ENCODE results near the gene IGFL2. TPM values are rescaled to one million over a fixed set of nuclear protein-coding genes. Genes with fewer than 3 reads are reported as not detected.
A peak's percentile ranks its signal among the peaks of the same experiment; 100 is the strongest.

IGFL2 gene
- total RNA-seq, 1 experiment from 2014 or later, result not detected

DNA sequence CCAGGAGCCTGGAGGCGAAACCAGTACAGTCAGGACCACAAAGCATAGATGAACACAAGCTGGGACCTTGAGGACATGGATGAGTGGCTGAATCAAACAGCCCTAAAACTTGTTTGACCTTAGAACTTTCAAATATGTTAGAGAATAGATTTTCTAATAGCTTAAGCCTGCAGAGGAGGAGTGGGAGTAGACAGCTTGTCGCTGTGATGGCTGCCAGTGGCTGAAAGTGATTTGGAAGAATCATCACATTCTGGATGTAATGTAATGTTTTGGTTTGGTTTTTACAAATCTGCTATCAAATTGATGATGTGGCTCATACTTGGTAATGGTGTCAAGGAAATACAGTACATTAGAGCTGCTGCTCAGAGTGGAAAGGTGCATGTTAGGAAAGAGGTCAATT is 35.5 kb upstream of the IGFL2 start:
- no peaks in the 10 kb centered on the region for H4K20me1 ChIP-seq (ENCODE audit: insufficient read depth)
- no peaks in the 10 kb centered on the region for H3K36me3 ChIP-seq (ENCODE audit: low read depth)
- no peak for TF ChIP-seq EZH2 (IDR thresholded peaks at IDR 0.05; ENCODE audit: low read depth)
- TF ChIP-seq CTCF (conservative IDR thresholded peaks at IDR 0.05), result no peak
- no peak for DNase-seq
- peaks cover 32% of the 10 kb centered on the region for H3K4me1 ChIP-seq (replicated peaks; ENCODE audit: insufficient read depth)
- no peaks in the 10 kb centered on the region for H3K9me2 ChIP-seq (ENCODE audit: insufficient read depth)
- no peaks in the 10 kb centered on the region for H3K27me3 ChIP-seq (ENCODE audit: insufficient read depth, low read depth)
- no TSS peak for BruUV-seq (replicated peaks)
- intact Hi-C loops (cut with micrococcal nuclease; ENCODE audit: unreplicated experiment), result no loop called here
- H2AFZ ChIP-seq, result no peak overlapping the region
- ChIA-PET POLR2A (ENCODE audit: unreplicated experiment) (no interaction called here), CTCF (no interaction called here)
- H3K79me2 ChIP-seq (ENCODE audit: low read depth), result no peaks in the 10 kb centered on the region
- H3K4me3 ChIP-seq, result no peak overlapping the region
- H3K4me2 ChIP-seq, result no peak overlapping the region
- no peak overlapping the region for H3K27ac ChIP-seq
- peaks cover 16% of the 10 kb centered on the region; the same call in 1 of the 2 replicates for H3F3A ChIP-seq (ENCODE audit: insufficient read depth, low read depth)
- H3K9me3 ChIP-seq (ENCODE audit: insufficient read depth, low read depth), result no peaks in the 10 kb centered on the region

GRCh38 chr19:46113726-46114125 is 34.3 kb upstream of the IGFL2 start:
- no peak for TF ChIP-seq CTCF (conservative IDR thresholded peaks at IDR 0.05)
- POLR2A ChIA-PET (ENCODE audit: unreplicated experiment), result no interaction called here

GRCh38 chr19:46115396-46116106 is 32.5 kb upstream of the IGFL2 start:
- Histone ChIP-seq H2AFZ (peak overlapping the region; percentile 14; the same call in 1 of the 2 replicates), H3K4me1 (replicated peaks; ENCODE audit: insufficient read depth) (peaks cover 46% of the 10 kb centered on the region), H3K27me3 (ENCODE audit: insufficient read depth, low read depth) (no peaks in the 10 kb centered on the region), H3K4me2 (peak overlapping the region; percentile 44), H3K36me3 (ENCODE audit: low read depth) (no peaks in the 10 kb centered on the region), H3F3A (ENCODE audit: insufficient read depth, low read depth) (peaks cover 29% of the 10 kb centered on the region; the same call in 1 of the 2 replicates), H3K4me3 (no peak overlapping the region; the same call in 1 of the 2 replicates), H3K9me2 (ENCODE audit: insufficient read depth) (no peaks in the 10 kb centered on the region), H3K9me3 (ENCODE audit: insufficient read depth, low read depth) (no peaks in the 10 kb centered on the region), H4K20me1 (ENCODE audit: insufficient read depth) (no peaks in the 10 kb centered on the region), H3K27ac (peak overlapping the region; percentile 70), H3K79me2 (ENCODE audit: low read depth) (no peaks in the 10 kb centered on the region)
- BruUV-seq (replicated peaks), result no TSS peak
- no peak for TF ChIP-seq CTCF (conservative IDR thresholded peaks at IDR 0.05)
- TF ChIP-seq EZH2 (IDR thresholded peaks at IDR 0.05; ENCODE audit: low read depth), result no peak
- peak; percentile 57 to 87 for DNase-seq
- intact Hi-C loops (cut with micrococcal nuclease; ENCODE audit: unreplicated experiment), result no loop called here
- ChIA-PET POLR2A (ENCODE audit: unreplicated experiment) (interaction anchor here (0.6 to 0.7 kb wide), 7 partner anchors 18 to 392 kb away, joined by 3 to 10 read pairs (median 6); partner anchors contain the start of gene DMPK), CTCF (interaction anchor here (0.5 to 0.7 kb wide), 2 partner anchors 33 to 1598 kb away, joined by 3 to 26 read pairs; no protein-coding TSS in a partner anchor)

More at GRCh38 chr19:46113726-46114125, 34.3 kb upstream of the IGFL2 start:
- H3F3A ChIP-seq (ENCODE audit: insufficient read depth, low read depth), result peaks cover 28% of the 10 kb centered on the region; the same call in 1 of the 2 replicates
- 0 out of 2 replicates have a peak overlapping the region, but pooled peaks have one; percentile 22 for H2AFZ ChIP-seq
- H3K4me3 ChIP-seq, result no peak overlapping the region
- H3K27me3 ChIP-seq (ENCODE audit: insufficient read depth, low read depth), result no peaks in the 10 kb centered on the region
- no peak overlapping the region for H3K4me2 ChIP-seq
- no peaks in the 10 kb centered on the region for H4K20me1 ChIP-seq (ENCODE audit: insufficient read depth)
- no peaks in the 10 kb centered on the region for H3K9me2 ChIP-seq (ENCODE audit: insufficient read depth)
- no peaks in the 10 kb centered on the region for H3K36me3 ChIP-seq (ENCODE audit: low read depth)
- no peak for DNase-seq
- CTCF ChIA-PET, result no interaction called here
- no peaks in the 10 kb centered on the region for H3K9me3 ChIP-seq (ENCODE audit: insufficient read depth, low read depth)
- no peaks in the 10 kb centered on the region for H3K79me2 ChIP-seq (ENCODE audit: low read depth)
- BruUV-seq (replicated peaks), result no TSS peak
- H3K27ac ChIP-seq, result no peak overlapping the region
- intact Hi-C loops (cut with micrococcal nuclease; ENCODE audit: unreplicated experiment), result no loop called here
- peaks cover 44% of the 10 kb centered on the region for H3K4me1 ChIP-seq (replicated peaks; ENCODE audit: insufficient read depth)
